HG02943 (cell line): Measurements from ENCODE around the gene UBE3A.

Source experiments
- ATAC-seq: cut with Tn5 transposase; IDR thresholded peaks from one replicate; pipeline ENCODE4 v1.9.1; 2021; ENCODE audit warnings: mild to moderate bottlenecking, low read depth, moderate library complexity; ENCODE audit not compliant: unreplicated experiment

UBE3A gene

GRCh38 chr15:25335279-25335678, 103.5 kb downstream of the UBE3A start:
- no peak for ATAC-seq

GRCh38 chr15:25333049-25333448, 105.8 kb downstream of the UBE3A start:
- ATAC-seq: no peak

GRCh38 chr15:25332306-25332705, 106.5 kb downstream of the UBE3A start:
- no peak for ATAC-seq

- ATAC-seq: no peak
Observed at GRCh38 chr15:25331860-25332259, 107.0 kb downstream of the UBE3A start.

GRCh38 chr15:25331404-25331803, 107.4 kb downstream of the UBE3A start:
- no peak for ATAC-seq

- ATAC-seq: no peak
Observed at GRCh38 chr15:25329696-25330095, 109.1 kb downstream of the UBE3A start.

- ATAC-seq: no peak
Observed at GRCh38 chr15:25327686-25328085, 111.1 kb downstream of the UBE3A start.

- ATAC-seq: no peak
Observed at GRCh38 chr15:25325187-25325586, 113.6 kb downstream of the UBE3A start.

GRCh38 chr15:25323420-25323819, 115.4 kb downstream of the UBE3A start:
- no peak for ATAC-seq

- ATAC-seq: no peak
Observed at GRCh38 chr15:25287823-25288222, 151.0 kb downstream of the UBE3A start.
